Left ventricle myocardium superior (tissue), 1 donor: ENCODE data around the gene ASIC2. TPM values are rescaled to one million over a fixed set of nuclear protein-coding genes. Genes with fewer than 3 reads are reported as not detected.

Source experiments
- ATAC-seq: fragments of 200-7000 bp; cut with Tn5 transposase; one replicate; pipeline ENCODE4 v1.9.1; 2020; ENCODE audit warnings: mild to moderate bottlenecking, moderate library complexity
- DNase-seq: peaks from one replicate; pipeline ENCODE4 v3.0.0-alpha.2; 2020
- intact Hi-C: fragments of 100-400 bp; cut with micrococcal nuclease; formaldehyde crosslinking; loops from one replicate; pipeline ENCODE4 v1.11.0; 2022
- total RNA-seq: library from RNA; stranded (reverse); fragmentation: NEBNext Ultra II Directional; extraction: Animal tissue kit (Norgen Biotek cat#: 25700); gene quantifications from one replicate; pipeline ENCODE4 v1.2.1, GENCODE V29; 2021
- donor health status: DM: no; HTN: yes; CAD: no; lungs with severe emphysema.

The ASIC2 gene
- total RNA-seq, 1 donor from 2014 or later: not detected

GRCh38 chr17:33291248-33292200, 1.6 kb downstream of the ASIC2 start:
- ATAC-seq (no peak), DNase-seq (peak; percentile 32)
- intact Hi-C loops: no loop called here

DNA sequence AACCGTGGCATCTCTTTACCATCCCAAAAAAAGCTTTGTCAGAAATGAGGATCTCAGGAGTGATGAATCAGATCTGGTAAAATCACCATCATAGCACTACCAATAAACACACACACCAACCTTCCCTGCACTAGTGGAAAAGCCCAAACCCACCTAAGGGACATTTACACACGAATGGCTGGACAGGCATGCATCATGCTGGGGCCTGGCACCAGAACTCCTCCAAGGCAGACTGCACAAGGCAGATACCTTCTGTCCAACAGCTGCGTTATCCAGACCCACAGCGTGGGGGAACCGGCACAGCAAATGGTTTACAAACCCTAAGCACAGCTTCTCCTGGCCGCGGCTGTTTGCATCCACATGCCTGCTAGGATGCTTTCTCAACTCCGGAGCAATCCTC, 2.8 kb downstream of the ASIC2 start:
- DNase-seq: no peak
- intact Hi-C loops: no loop called here
- ATAC-seq: no peak

DNA sequence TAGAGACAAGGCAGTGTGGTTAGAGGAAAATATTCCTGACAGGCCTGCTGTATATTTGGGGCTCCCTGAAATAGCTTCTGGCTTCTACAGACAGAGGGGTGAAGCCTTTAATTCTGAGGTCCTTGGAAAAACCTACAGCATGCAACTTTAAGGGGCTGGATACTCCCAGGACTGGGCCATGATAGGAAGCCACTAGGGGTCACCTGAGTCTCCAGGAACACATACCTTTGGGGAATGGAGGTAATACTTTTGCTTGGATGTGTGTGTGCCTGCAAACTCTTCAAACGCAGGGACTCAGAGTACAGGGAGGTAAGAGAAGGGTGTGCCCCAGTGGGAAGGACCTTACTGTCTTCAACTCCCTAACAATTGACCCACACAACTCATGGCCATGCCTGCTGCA, 4.1 kb downstream of the ASIC2 start:
- intact Hi-C loops: no loop called here
- ATAC-seq (no peak), DNase-seq (no peak)

GRCh38 chr17:33287096-33287725, 5.9 kb downstream of the ASIC2 start:
- DNase-seq (no peak), ATAC-seq (no peak)
- intact Hi-C loops: no loop called here

DNA sequence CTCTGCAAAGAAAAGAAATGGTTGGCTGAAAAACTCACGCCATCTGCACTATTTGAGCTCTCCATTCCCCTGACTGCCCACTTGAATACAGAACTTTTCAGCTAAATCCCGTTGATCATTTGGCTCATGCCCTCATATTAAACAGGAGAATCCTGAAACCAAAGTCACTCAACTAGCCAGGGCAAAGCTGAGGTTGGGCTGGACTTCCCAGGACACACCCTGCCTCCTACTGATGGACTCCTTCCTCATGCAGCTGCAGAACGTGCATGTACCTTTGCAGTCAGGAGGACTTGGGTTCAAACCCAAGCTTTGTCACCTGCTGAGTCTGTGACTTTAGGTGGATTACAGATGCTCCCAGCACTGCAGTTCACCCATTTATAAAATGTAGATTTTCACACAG, 7.7 kb downstream of the ASIC2 start:
- DNase-seq (no peak), ATAC-seq (no peak)
- intact Hi-C loops: no loop called here

- DNase-seq (no peak), ATAC-seq (peak; percentile 56)
- intact Hi-C loops: no loop called here
These were observed 9.1 kb downstream of the ASIC2 start for GRCh38 chr17:33284022-33284421.

DNA sequence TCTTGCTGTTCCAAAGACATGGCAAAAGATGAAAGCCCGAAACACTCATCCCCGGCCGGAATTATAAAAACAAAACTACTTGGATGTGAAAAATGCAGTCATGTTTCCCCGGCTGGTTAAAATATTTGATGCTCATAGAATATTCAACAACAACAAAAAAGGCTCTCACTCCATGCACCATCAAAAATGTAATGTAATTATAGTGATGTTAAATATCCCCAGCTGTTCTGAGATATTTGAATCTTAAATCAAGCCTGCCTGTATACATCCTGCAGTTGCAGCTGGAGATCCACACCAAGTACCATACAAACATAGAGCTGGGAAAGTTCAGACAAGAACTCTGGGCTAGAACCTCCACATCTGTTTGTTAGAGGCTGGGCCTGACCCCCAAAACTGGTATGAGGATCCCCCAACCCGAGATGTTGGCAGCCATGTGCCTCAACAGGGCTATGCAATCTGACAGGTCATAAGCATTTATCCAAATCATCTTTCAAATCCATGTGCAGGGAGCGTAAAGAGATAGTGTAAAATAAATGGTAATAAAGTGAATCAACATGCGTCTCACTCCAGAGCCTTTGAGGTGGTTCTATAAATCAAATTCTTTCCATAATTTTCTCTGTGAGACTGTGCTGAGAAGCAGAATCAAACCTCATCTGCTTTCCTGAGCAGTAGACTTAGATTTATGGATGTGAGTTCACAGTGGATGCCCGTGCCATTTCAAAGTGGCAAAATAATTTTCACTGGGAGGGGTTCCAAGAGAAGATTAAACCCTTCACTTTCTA, 12.7 kb downstream of the ASIC2 start:
- DNase-seq (no peak), ATAC-seq (no peak)
- intact Hi-C loops: no loop called here

- no peak for DNase-seq
- ATAC-seq: no peak
- intact Hi-C loops: no loop called here
These were observed 15.5 kb downstream of the ASIC2 start for GRCh38 chr17:33277436-33278100.

DNA sequence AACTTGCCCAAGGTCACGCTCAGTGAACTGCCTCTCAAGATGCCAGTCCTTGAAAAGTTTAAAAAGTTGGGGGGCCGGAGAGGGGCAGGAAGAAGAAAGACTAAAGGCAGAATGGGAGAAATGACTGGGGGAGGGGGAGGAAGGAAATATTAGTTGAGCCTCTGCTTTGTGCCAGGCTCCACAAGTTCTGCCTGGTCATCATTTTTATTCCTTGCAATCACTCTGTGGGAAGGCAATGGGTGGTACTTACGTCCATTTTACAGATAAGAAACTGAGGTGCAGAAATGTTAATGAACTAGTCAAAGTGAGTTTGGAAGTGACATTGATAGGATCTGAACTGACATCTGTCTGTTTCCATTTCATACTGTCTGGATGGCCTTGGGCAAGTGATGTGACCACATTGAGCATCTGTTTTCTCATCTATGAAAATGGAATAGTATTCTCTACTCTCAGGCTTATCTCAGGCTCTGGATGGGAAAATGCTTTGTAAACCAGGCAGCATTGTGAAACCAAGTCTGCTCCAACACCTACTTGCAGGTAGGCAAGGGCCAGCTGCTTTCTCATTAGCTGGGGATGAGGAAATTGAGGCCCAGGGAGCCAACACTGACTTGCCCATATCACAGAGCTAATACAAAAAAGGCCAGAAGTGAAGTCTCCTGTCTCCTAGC, 19.2 kb downstream of the ASIC2 start:
- DNase-seq: no peak
- intact Hi-C loops: no loop called here
- no peak for ATAC-seq

GRCh38 chr17:33273271-33273670, 19.8 kb downstream of the ASIC2 start:
- ATAC-seq: no peak
- intact Hi-C loops: no loop called here
- no peak for DNase-seq

GRCh38 chr17:33272438-33272837, 20.7 kb downstream of the ASIC2 start:
- DNase-seq (no peak), ATAC-seq (no peak)
- intact Hi-C loops: no loop called here

- no peak for DNase-seq
- no peak for ATAC-seq
- intact Hi-C loops: no loop called here
These were observed 23.6 kb downstream of the ASIC2 start for GRCh38 chr17:33269337-33270060.

DNA sequence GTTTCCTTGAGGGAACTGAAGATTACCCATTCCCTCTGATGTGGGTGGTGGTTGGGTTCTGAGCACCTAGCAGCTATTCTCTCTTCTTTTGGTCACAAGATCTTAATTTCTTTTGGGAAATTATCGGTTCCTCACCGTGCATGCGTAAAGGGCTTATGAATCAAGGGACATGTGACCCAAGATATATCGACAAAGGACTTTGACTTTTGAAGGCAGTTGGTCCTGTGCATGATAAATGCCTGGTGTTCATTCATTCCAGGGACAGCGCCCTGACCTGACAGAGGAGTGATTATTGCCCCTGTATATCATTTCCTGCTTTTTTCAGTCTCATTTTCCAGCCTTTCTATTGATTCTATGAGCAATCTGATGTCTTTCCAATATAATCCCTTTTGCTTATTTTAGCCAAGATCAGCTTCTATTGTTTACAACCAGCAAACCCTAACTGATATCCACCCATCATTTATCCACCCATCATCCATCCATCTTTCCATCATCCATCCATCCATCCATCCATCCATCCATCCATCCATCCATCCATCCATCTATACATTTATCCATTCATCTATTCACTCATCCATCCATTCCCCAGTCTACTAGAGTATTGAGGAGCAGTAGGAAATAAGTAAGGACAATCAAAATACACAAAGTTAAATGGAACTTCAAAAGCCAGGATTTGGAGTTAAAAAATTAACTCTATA, 25.1 kb downstream of the ASIC2 start:
- ATAC-seq (no peak), DNase-seq (no peak)
- intact Hi-C loops: no loop called here

- intact Hi-C loops: no loop called here
- DNase-seq (no peak), ATAC-seq (no peak)
These were observed 25.8 kb downstream of the ASIC2 start for GRCh38 chr17:33267271-33267790.

DNA sequence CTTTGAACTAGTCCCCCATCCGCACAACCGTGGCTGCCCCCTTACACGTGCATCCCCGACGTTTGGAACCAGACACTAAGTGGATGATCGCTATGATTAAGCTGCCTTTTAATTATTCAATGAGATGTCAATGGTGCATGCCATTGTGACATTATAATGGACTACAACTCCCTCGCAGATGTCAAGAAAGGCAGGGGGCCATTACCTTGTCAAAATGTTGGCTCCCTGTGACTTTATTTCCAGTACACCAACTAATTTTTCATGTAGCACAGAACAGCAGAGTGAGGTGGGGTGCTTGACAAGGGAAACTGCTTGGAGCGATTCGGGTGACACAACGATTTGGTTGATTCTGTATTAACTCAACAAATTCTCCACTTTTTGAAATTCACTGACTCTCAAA, 26.5 kb downstream of the ASIC2 start:
- DNase-seq: no peak
- intact Hi-C loops: no loop called here
- no peak for ATAC-seq

- intact Hi-C loops: no loop called here
- ATAC-seq: no peak
- DNase-seq: no peak
These were observed 27.0 kb downstream of the ASIC2 start for GRCh38 chr17:33266116-33266515.

- ATAC-seq (no peak), DNase-seq (no peak)
- intact Hi-C loops: no loop called here
These were observed 29.7 kb downstream of the ASIC2 start for GRCh38 chr17:33263396-33263795.
